GM12892 (cell line): ENCODE results near the gene TMTC2.

Experiments
- POLR2A ChIP-seq: IDR thresholded peaks from 2 replicates; pipeline ENCODE4 v1.6.1; 2011; ENCODE audit warnings: low read depth, low read length, control low read depth
- TAF1 ChIP-seq: IDR thresholded peaks from 2 replicates; pipeline ENCODE4 v1.6.1; 2011; ENCODE audit warnings: low read depth, mild to moderate bottlenecking, control low read depth, low read length, borderline replicate concordance

- TF ChIP-seq POLR2A = no peak
- no peak for TF ChIP-seq TAF1
Observed at GRCh38 chr12:83179999-83180398, 493.3 kb downstream of the TMTC2 start.
